H1 (cell line): ENCODE data around the gene DESI1. TPM values are rescaled to one million over a fixed set of nuclear protein-coding genes. Genes with fewer than 3 reads are reported as not detected.

ENCODE experiments used
- CTCF ChIA-PET: fragments of 300-600 bp; sonication (Branson Sonifier 250); formaldehyde crosslinking; loops from one replicate; lab custom pipeline; 2021; ENCODE audit not compliant: partially characterized antibody; lab: Charles Lee
- POLR2A ChIA-PET: fragments of 300-600 bp; sonication (Branson Sonifier 250); formaldehyde crosslinking; loops from one replicate; lab custom pipeline; 2021; ENCODE audit warnings: inconsistent platforms; ENCODE audit not compliant: partially characterized antibody; lab: Charles Lee
- DNase-seq, 2 experiments: peaks; one replicate each; pipeline versions ENCODE4 v3.0.0 to v3.0.0-alpha.2; 2010 to 2022; ENCODE audit warnings: low spot score in 2 of 2, low read depth in 1 of 2, mixed read lengths in 1 of 2
- FAIRE-seq: peaks from 2 replicates; lab custom pipeline; 2011; peaks lifted over from hg19 to GRCh38; lab: Jason Lieb, UNC
- H2AFZ ChIP-seq: 2 replicates; pipeline ENCODE4 v1.8.1; 2012; ENCODE audit warnings: low read length, inconsistent platforms
- H2AK5ac ChIP-seq: 2 replicates; pipeline ENCODE4 v1.6.1; 2013; ENCODE audit warnings: low read depth, low read length
- H2BK120ac ChIP-seq: replicated peaks from 2 replicates; pipeline ENCODE3; 2013; ENCODE audit warnings: low read depth, low read length, inconsistent platforms
- H2BK12ac ChIP-seq: 2 replicates; pipeline ENCODE4 v1.6.1; 2013; ENCODE audit warnings: low read depth, low read length
- H2BK15ac ChIP-seq: 2 replicates; pipeline ENCODE4 v1.6.1; 2013; ENCODE audit warnings: low read length
- H2BK20ac ChIP-seq: 2 replicates; pipeline ENCODE4 v1.6.1; 2013; ENCODE audit warnings: low read length
- H2BK5ac ChIP-seq: 2 replicates; pipeline ENCODE4 v1.6.1; 2013; ENCODE audit warnings: low read depth, low read length
- H3K14ac ChIP-seq: 2 replicates; pipeline ENCODE4 v1.6.1; 2013; ENCODE audit warnings: inconsistent platforms; ENCODE audit not compliant: insufficient read length
- H3K18ac ChIP-seq: 2 replicates; pipeline ENCODE4 v1.6.1; 2013; ENCODE audit warnings: low read length; ENCODE audit errors: extremely low read depth
- H3K23ac ChIP-seq: 2 replicates; pipeline ENCODE4 v1.6.1; 2013; ENCODE audit warnings: inconsistent platforms; ENCODE audit not compliant: insufficient read length
- H3K23me2 ChIP-seq: 2 replicates; pipeline ENCODE4 v1.6.1; 2013; ENCODE audit warnings: low read depth, low read length
- H3K27ac ChIP-seq: 2 replicates; pipeline ENCODE4 v1.6.1; 2011; ENCODE audit warnings: low read depth, low read length, inconsistent platforms
- H3K27me3 ChIP-seq, 4 experiments: replicated peaks in 1 of 4; 1 replicate in 1 of 4; 2 replicates in 3 of 4; pipeline versions ENCODE4 v1.6.1 to v1.8.1; 2011 to 2013; ENCODE audit warnings: low read length in 3 of 4, mild to moderate bottlenecking in 3 of 4, inconsistent platforms in 2 of 4, mixed read lengths in 2 of 4, moderate library complexity in 1 of 4; ENCODE audit not compliant: control insufficient read depth in 3 of 4, insufficient read depth in 3 of 4; ENCODE audit errors: extremely low read depth in 1 of 4
- H3K36me3 ChIP-seq, 4 experiments: 2 replicates each; pipeline versions ENCODE4 v1.6.1 to v1.8.1; 2011 to 2013; ENCODE audit warnings: mild to moderate bottlenecking in 4 of 4, low read length in 3 of 4, moderate library complexity in 2 of 4, control low read depth in 1 of 4, inconsistent platforms in 1 of 4; ENCODE audit not compliant: insufficient read depth in 4 of 4, control insufficient read depth in 2 of 4
- H3K4ac ChIP-seq: replicated peaks from 2 replicates; pipeline ENCODE3; 2013; ENCODE audit warnings: low read length, low read depth, mixed read lengths, inconsistent platforms; ENCODE audit not compliant: insufficient read length
- H3K4me1 ChIP-seq, 4 experiments: replicated peaks in 1 of 4; 1 replicate in 1 of 4; 2 replicates in 3 of 4; pipeline versions ENCODE4 v1.6.1 to v1.8.1; 2011 to 2013; ENCODE audit warnings: low read length in 3 of 4, inconsistent platforms in 2 of 4, mixed read lengths in 1 of 4; ENCODE audit not compliant: insufficient read depth in 4 of 4, control insufficient read depth in 3 of 4
- H3K4me2 ChIP-seq, 2 experiments: 2 replicates each; pipeline versions ENCODE4 v1.6.1 to v1.8.1; 2011 to 2013; ENCODE audit warnings: low read depth in 2 of 2, low read length in 2 of 2, control low read depth in 1 of 2, inconsistent platforms in 1 of 2, mild to moderate bottlenecking in 1 of 2; ENCODE audit not compliant: insufficient read depth in 1 of 2
- H3K4me3 ChIP-seq, 4 experiments: fragments of 200-600, 300-600 bp in 1 of 4; sonication (generic), shearing (Covaris generic), sonication (Bioruptor Twin) in 1 of 4; 2 replicates each; pipeline versions ENCODE4 v1.5.1 to v1.8.1; 2011 to 2016; ENCODE audit warnings: low read length in 4 of 4, low read depth in 3 of 4, control low read depth in 2 of 4, inconsistent platforms in 2 of 4, mild to moderate bottlenecking in 2 of 4, mixed read lengths in 1 of 4, moderate library complexity in 1 of 4; ENCODE audit not compliant: insufficient read depth in 2 of 4; ENCODE audit errors: extremely low read depth in 1 of 4
- H3K56ac ChIP-seq: replicated peaks from 2 replicates; pipeline ENCODE3; 2013; ENCODE audit warnings: low read depth, mild to moderate bottlenecking, mixed read lengths, low read length, inconsistent platforms; ENCODE audit not compliant: insufficient read length
- H3K79me1 ChIP-seq: 2 replicates; pipeline ENCODE4 v1.6.1; 2013; ENCODE audit warnings: low read depth, low read length, control low read depth
- H3K79me2 ChIP-seq, 2 experiments: 2 replicates each; pipeline versions ENCODE4 v1.6.1 to v1.8.1; 2012 to 2013; ENCODE audit warnings: low read length in 2 of 2, mild to moderate bottlenecking in 2 of 2, inconsistent platforms in 1 of 2; ENCODE audit not compliant: insufficient read depth in 2 of 2, control insufficient read depth in 1 of 2
- H3K9ac ChIP-seq, 4 experiments: replicated peaks in 1 of 4; 1 replicate in 1 of 4; 2 replicates in 3 of 4; pipeline versions ENCODE4 v1.6.1 to v1.8.1; 2011 to 2013; ENCODE audit warnings: low read depth in 3 of 4, low read length in 3 of 4, control low read depth in 2 of 4, mild to moderate bottlenecking in 2 of 4, moderate library complexity in 2 of 4, inconsistent platforms in 1 of 4; ENCODE audit errors: extremely low read depth in 1 of 4
- H3K9me3 ChIP-seq, 2 experiments: 2 replicates each; pipeline versions ENCODE4 v1.6.1 to v1.8.1; 2012 to 2013; ENCODE audit warnings: mild to moderate bottlenecking in 2 of 2, moderate library complexity in 2 of 2, control low read depth in 1 of 2, inconsistent platforms in 1 of 2, low read depth in 1 of 2, low read length in 1 of 2, mixed read lengths in 1 of 2; ENCODE audit not compliant: insufficient read depth in 2 of 2
- H4K20me1 ChIP-seq, 2 experiments: replicated peaks in 1 of 2; 2 replicates each; pipeline versions ENCODE3 to v1.8.1; 2011 to 2013; ENCODE audit warnings: inconsistent platforms in 2 of 2, low read length in 2 of 2, mild to moderate bottlenecking in 1 of 2; ENCODE audit not compliant: insufficient read depth in 2 of 2, control insufficient read depth in 1 of 2
- H4K5ac ChIP-seq: 2 replicates; pipeline ENCODE4 v1.6.1; 2013; ENCODE audit warnings: low read length, low read depth, mixed read lengths, inconsistent platforms; ENCODE audit not compliant: insufficient read length
- H4K8ac ChIP-seq: 2 replicates; pipeline ENCODE4 v1.8.0; 2013; ENCODE audit warnings: mild to moderate bottlenecking, moderate library complexity, low read length, inconsistent platforms; ENCODE audit not compliant: insufficient read depth; ENCODE audit errors: extremely low read depth
- H4K91ac ChIP-seq: replicated peaks from 2 replicates; pipeline ENCODE3; 2013; ENCODE audit warnings: low read length, mixed read lengths, inconsistent platforms; ENCODE audit not compliant: insufficient read length
- ASH2L ChIP-seq: fragments of 200-600, 300-600 bp; sonication (generic); IDR thresholded peaks from one replicate; pipeline ENCODE4 v1.7.1; 2017; ENCODE audit warnings: low read length
- E2F6 ChIP-seq: IDR thresholded peaks from 2 replicates; pipeline ENCODE4 v1.6.1; 2012; ENCODE audit warnings: inconsistent platforms
- EGR1 ChIP-seq: IDR thresholded peaks from 2 replicates; pipeline ENCODE4 v1.6.1; 2011; ENCODE audit warnings: low read depth, low read length, borderline replicate concordance
- EP300 ChIP-seq, 2 experiments: IDR thresholded peaks; 1 replicate in 1 of 2; 2 replicates in 1 of 2; pipeline ENCODE4 v1.6.1; 2011 to 2012; ENCODE audit warnings: low read depth in 2 of 2, low read length in 2 of 2, mild to moderate bottlenecking in 2 of 2, borderline replicate concordance in 1 of 2, inconsistent platforms in 1 of 2, moderate library complexity in 1 of 2
- HDAC6 ChIP-seq: IDR thresholded peaks from one replicate; pipeline ENCODE4 v1.7.1; 2012; ENCODE audit warnings: low read depth, mild to moderate bottlenecking, inconsistent platforms, low read length, moderate library complexity
- KDM1A ChIP-seq: fragments of 200-600, 300-600 bp; sonication (generic); IDR thresholded peaks from 2 replicates; pipeline ENCODE4 v1.7.1; 2016; ENCODE audit warnings: mild to moderate bottlenecking, low read length, borderline replicate concordance
- KDM4A ChIP-seq: IDR thresholded peaks from one replicate; pipeline ENCODE4 v1.7.1; 2012; ENCODE audit warnings: low read depth, mild to moderate bottlenecking, moderate library complexity, low read length, inconsistent platforms; ENCODE audit not compliant: severe bottlenecking
- RAD21 ChIP-seq, 2 experiments: IDR thresholded peaks in 1 of 2; conservative IDR thresholded peaks in 1 of 2; 2 replicates each; pipeline ENCODE4 v1.6.1; 2011; ENCODE audit warnings: low read depth in 2 of 2, low read length in 2 of 2, improper control_type of control experiment in 1 of 2, inconsistent platforms in 1 of 2, mild to moderate bottlenecking in 1 of 2, moderate library complexity in 1 of 2
- RBBP5 ChIP-seq: IDR thresholded peaks from 2 replicates; pipeline ENCODE4 v1.7.1; 2012; ENCODE audit warnings: low read depth, mild to moderate bottlenecking, inconsistent platforms, low read length, moderate library complexity, borderline replicate concordance
- SP2 ChIP-seq: IDR thresholded peaks from 2 replicates; pipeline ENCODE4 v1.6.1; 2012; ENCODE audit warnings: mild to moderate bottlenecking, low read length, inconsistent platforms
- TCF12 ChIP-seq: IDR thresholded peaks from 2 replicates; pipeline ENCODE4 v1.6.1; 2011; ENCODE audit warnings: low read depth, mild to moderate bottlenecking, low read length
- TEAD4 ChIP-seq: IDR thresholded peaks from 2 replicates; pipeline ENCODE4 v1.6.1; 2012; ENCODE audit warnings: low read depth, low read length, inconsistent platforms, mixed read lengths
- WGBS, 2 experiments: shearing (Covaris generic) in 1 of 2; methylation state at CpG; one replicate each; pipeline versions ENCODE4 v1.1.6 to v1.1.7; 2013 to 2015; ENCODE audit warnings: low lambda C conversion rate in 2 of 2, mixed read lengths in 2 of 2, inconsistent platforms in 1 of 2, low coverage in 1 of 2, missing lambda C conversion rate in 1 of 2; ENCODE audit not compliant: insufficient replicate concordance in 2 of 2, insufficient coverage in 1 of 2, insufficient read length in 1 of 2; ENCODE audit errors: extremely low coverage in 1 of 2, missing lambda C conversion rate in 1 of 2; 5-methylcytosine and 5-hydroxymethylcytosine counted together
- polyA plus RNA-seq, 7 experiments: library from polyadenylated mRNA; depleted of rRNA in 3 of 7; stranded (reverse) in 5 of 7; unstranded in 2 of 7; fragments of >200 nt in 5 of 7; fragments of 200-250 nt in 2 of 7; gene quantifications; 1 replicate in 5 of 7; 2 replicates in 1 of 7; 4 replicates in 1 of 7; pipeline versions ENCODE4 v1.2.1 to v1.2.3, GENCODE V29; 2011 to 2013; ENCODE audit warnings: missing spikeins in 2 of 7, mixed read lengths in 2 of 7
- total RNA-seq: library from RNA; stranded (reverse); fragmentation: NEBNext Ultra II Directional; extraction: Animal tissue kit (Norgen Biotek cat#: 25700); gene quantifications from 2 replicates; pipeline ENCODE4 v1.2.1, GENCODE V29; 2021

The DESI1 gene
- total and polyA plus RNA-seq, 2 of the 8 experiments (the other 6 are each of a cell fraction or from before 2014, with no cell fraction given) = 27.6 to 34.3 TPM

GRCh38 chr22:41560095-41560471, 60.8 kb downstream of the DESI1 start:
- Histone ChIP-seq H3K79me2 (no peaks in the 10 kb centered on the region), H3K27me3 (no peaks in the 10 kb centered on the region), H3K56ac (no peak overlapping the region), H3K23ac (no peak overlapping the region), H3K27ac (no peak overlapping the region), H2BK120ac (no peak overlapping the region), H4K91ac (peak overlapping the region; percentile 2), H3K4me2 (peak overlapping the region; percentile 63 to 70; a peak in 3 of 4 replicates), H2BK15ac (peak overlapping the region; percentile 99; the same call in 1 of the 2 replicates), H3K79me1 (no peaks in the 10 kb centered on the region; the same call in 1 of the 2 replicates), H3K9me3 (no peaks in the 10 kb centered on the region), H4K8ac (no peak overlapping the region), H2BK20ac (peak overlapping the region; percentile 18; the same call in 1 of the 2 replicates), H2BK12ac (peak overlapping the region; percentile 84; the same call in 1 of the 2 replicates), H3K36me3 (no peaks in the 10 kb centered on the region), H3K18ac (peak overlapping the region; percentile 26; the same call in 1 of the 2 replicates), H3K4me3 (peak overlapping the region in 1 of 4 experiments; percentile 44; a peak in 1 of 8 replicates), H3K23me2 (peaks cover 6% of the 10 kb centered on the region; the same call in 1 of the 2 replicates), H2BK5ac (peak overlapping the region; percentile 39; the same call in 1 of the 2 replicates), H2AFZ (peak overlapping the region; percentile 26; the same call in 1 of the 2 replicates), H3K4me1 (peaks cover 4 to 34% (median 24%) of the 10 kb centered on the region in 4 experiments), H4K5ac (no peak overlapping the region), H2AK5ac (0 out of 2 replicates have a peak overlapping the region, but pooled peaks have one; percentile 39), H3K9ac (no peak overlapping the region; a peak in 1 of 7 replicates), H4K20me1 (no peaks in the 10 kb centered on the region), H3K4ac (no peak overlapping the region), H3K14ac (no peak overlapping the region)
- 75% methylated on average over 6 of the region's 6 CpGs; no CpG with 5 or more reads in 1 of the 2 experiments for WGBS, 2 experiments
- FAIRE-seq (no peak), DNase-seq (no peak)
- ChIA-PET CTCF (interaction anchor here (0.6 to 16.1 kb wide), 7 partner anchors 9 to 193 kb away, joined by 3 to 169 read pairs (median 3); no protein-coding TSS in a partner anchor), POLR2A (interaction anchor here (1.4 to 1.8 kb wide), 4 partner anchors 10 to 30 kb away, joined by 4 to 6 read pairs (median 4); partner anchors contain the start of gene PMM1)
- TF ChIP-seq RBBP5 = no peak
- no peak for TF ChIP-seq E2F6
- TF ChIP-seq EGR1 = no peak
- no peak for TF ChIP-seq TCF12
- no peak for TF ChIP-seq ASH2L
- TF ChIP-seq TEAD4 = no peak
- TF ChIP-seq SP2 = no peak
- TF ChIP-seq KDM4A = no peak
- TF ChIP-seq EP300 (IDR thresholded peaks at IDR 0.05; ENCODE audit: borderline replicate concordance in 1 of 2, low read depth in 2 of 2, low read length in 2 of 2) = no peak
- TF ChIP-seq RAD21 (IDR thresholded peaks at IDR 0.05 in 1 of 2, conservative IDR thresholded peaks at IDR 0.05 in 1 of 2; ENCODE audit: low read depth in 2 of 2, low read length in 2 of 2) = no peak
- TF ChIP-seq KDM1A = no peak
- no peak for TF ChIP-seq HDAC6
